GM19324 (cell line): Measurements from ENCODE around the gene CBX4.

Experiments
- ATAC-seq: cut with Tn5 transposase; IDR thresholded peaks from one replicate; pipeline ENCODE4 v1.9.1; 2021; ENCODE audit warnings: mild to moderate bottlenecking, moderate library complexity; ENCODE audit not compliant: unreplicated experiment, low FRiP score

The CBX4 gene

DNA sequence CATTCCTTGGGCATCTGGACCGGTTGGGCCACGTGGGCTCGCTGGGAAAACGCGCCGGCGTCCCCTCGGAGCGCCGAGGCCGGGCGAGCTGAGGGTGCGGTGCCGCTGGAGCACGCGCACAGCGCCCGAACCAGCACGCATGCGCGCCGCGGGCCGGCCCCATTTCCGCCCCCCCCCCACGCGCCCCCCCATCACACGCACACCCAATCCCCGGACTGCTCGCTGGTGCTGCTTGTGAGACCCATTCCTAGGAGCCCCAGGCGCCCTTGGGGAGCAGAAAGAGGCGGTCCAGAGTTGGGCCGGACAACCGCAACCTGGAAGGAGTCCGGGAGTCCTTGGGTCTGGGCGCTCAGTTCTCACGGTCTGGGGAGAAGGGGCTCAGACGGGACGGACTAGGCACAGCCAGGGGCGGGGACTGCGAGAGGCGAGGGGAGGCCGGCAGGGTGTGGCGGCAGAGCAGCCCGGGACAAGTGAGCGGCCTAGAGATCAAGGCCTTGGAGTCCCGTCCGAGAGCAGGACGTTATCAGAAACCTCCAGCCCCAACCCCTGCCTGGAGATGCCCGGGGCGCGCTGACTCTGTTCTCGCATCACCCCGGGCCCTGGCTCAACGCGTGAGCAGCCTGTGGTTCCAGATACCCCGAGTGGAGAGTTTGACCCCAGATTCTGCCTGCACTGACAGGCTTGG, 36.4 kb downstream of the CBX4 start:
- ATAC-seq, result no peak

DNA sequence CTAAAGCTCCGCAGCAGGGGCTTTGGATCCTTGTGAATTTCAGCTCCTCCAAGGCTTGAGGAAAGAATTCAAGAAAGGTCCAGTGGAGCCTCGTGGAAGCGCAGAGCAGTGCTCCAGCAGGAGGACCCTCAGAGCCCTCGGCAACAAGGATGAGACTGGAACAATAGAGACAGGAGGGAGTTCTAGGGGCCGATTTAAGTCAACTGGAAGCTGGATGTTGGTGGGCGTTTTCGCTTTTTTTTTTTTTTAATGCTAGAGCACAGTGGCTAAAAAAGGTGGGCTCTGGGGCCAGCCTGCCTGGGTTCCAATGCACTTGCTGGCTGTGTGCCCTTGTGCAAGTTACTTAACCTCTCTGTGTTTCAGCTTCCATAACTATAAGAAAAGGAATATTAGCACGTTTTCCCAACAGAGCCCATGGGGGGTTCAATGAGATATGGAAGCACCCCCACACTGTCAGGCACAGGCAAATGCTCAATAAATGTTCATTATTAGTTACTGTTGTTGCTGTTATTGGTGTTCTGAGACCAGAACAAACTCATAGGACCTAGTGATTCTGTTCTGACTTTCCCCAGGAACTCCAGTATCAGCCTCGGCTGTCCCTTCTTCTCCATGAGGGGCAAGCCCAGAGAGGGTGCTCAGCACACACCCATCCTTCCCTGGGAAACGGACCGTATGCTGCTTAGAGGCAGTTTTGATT, 37.1 kb downstream of the CBX4 start:
- ATAC-seq, result no peak

DNA sequence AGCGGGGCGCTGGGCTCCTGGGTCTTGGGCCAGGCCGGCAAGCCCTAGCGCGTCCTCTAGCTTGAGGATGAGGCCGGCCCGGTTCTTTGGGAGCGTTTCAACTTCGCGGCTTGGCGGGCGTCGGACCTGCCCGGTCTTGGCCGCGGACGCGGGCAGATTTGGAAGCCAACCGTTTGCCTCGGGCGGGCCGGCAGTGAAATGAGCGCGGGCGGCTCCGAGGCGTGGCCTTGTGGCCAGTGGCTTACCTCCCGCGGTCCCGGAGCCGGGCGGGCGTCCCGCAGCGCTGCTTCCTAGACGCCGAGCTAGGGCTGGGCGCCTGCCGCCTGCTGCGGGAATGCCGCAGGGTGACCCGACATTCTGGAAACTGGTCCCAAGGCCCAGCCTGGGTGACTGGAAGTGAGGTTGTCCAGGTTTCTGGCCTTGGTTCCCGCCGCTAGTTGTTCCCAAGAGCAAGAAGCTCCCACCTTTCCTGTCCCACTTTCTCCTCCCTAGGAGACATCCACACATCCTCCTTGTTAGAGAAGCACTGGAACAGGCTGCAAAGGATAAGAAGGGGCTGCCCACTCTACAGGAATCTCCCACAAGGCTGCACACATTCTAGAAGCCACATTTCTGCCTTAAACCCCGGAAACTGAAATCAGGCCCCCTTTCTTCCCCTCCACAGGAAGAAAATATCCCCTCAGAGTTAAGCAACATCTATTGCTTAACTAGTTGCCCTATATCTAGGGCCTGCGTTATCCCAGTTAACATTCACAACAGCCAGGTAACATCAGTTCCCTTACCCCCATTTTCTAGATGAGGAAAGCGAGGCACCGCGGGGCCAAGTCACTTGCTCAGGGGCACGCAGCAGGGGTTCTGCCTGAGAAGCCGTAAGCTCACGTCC, 37.8 kb downstream of the CBX4 start:
- ATAC-seq, result no peak

GRCh38 chr17:79800325-79801155, 38.7 kb downstream of the CBX4 start:
- no peak for ATAC-seq

DNA sequence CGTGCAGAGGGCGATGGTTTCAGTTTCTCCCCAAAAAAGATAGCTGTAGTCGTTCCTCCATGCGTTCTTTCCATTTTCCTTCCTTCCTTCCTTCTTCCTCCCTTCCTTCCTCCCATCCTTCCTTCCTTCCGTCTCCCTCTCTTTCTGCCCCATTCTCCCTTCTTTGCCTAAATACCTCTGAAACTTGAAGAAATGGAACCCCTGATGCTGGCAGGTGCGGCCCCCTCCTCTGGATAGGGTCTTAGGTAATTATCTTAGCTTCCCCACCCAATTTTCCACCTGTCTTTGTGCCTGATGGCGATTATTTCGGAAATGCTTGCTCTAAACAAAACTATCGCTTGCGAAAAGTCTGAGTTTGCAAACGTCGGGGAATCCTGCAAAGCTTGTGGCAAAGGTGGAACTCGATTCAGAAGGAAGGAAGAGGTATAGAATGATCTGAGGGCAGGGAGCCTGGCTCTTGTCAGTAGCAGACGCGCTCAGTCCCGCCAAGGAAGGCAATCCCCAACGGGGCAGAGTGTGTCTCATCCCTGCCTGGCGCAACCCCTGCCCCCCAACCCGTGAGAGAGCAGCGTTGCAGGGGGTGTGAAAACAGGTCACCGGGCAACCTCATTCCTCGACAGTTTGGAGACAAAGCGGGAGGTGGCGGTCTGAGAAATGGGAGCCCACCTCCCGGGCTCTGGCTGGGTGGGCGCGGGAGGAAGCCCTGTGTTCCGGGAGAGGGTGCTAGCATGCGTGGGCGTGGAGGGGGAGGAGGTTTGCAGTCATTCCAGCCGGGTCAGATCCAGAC, 39.5 kb downstream of the CBX4 start:
- ATAC-seq, result no peak

DNA sequence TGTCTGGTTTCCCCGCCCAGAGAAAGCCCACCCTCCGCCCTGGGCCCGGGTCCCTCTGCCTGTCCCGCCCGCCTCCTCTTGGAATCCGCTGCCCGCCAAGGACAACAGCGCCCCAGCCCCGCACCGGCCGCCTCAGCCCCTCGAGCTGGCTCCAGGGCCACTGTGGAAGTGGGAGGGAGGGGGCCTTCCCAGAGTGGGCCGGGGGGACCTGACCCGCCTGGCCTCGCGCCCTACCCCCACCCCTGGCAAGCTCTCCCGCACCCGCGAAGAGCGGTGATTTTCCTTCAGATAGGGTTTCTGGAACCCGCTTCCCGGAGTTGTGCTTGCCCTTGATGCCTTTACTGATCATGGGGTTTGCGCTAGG, 40.1 kb downstream of the CBX4 start:
- ATAC-seq, result no peak

DNA sequence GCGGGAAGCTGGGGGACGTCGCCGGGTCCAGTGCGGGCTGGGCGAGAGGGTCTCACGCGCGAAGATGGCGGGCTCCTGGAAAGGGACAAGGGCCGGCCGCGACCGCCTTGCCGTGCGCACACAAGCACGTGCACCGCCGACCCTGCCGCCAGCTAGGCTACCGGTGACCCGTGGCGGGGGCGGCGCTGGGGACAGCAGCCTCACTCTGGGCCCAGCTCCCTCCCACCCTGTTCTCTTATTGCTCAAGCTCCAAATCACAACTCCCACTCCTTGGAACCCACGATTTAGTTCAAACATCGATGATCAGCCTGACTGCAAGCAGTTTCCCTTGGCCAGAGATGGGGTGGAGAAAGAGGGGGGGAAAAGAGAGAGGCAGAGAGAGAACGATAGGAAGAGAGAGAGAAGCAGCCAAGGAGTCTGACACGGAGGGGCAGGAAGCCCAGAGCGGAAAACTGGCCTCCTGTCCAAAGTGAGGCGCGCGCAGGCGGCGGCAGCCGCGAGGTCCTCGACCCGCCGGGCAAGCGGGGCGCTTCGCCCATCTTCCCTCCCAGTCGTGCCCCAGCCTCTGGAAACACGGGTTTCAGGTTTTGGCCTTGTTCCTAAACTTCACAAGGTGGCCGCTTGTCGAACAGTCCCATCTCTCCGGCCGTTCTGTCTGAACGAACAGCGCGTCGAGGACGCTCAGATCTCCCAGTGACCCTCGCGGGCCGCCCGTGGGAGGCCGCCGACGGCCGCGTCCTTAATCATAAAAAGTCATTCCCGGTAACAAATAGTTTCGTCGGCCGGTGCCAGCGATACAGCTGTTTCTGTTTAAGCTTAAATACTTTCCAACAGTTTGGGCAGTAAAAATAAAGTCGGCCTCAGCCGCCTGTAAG, 40.7 kb downstream of the CBX4 start:
- no peak for ATAC-seq

DNA sequence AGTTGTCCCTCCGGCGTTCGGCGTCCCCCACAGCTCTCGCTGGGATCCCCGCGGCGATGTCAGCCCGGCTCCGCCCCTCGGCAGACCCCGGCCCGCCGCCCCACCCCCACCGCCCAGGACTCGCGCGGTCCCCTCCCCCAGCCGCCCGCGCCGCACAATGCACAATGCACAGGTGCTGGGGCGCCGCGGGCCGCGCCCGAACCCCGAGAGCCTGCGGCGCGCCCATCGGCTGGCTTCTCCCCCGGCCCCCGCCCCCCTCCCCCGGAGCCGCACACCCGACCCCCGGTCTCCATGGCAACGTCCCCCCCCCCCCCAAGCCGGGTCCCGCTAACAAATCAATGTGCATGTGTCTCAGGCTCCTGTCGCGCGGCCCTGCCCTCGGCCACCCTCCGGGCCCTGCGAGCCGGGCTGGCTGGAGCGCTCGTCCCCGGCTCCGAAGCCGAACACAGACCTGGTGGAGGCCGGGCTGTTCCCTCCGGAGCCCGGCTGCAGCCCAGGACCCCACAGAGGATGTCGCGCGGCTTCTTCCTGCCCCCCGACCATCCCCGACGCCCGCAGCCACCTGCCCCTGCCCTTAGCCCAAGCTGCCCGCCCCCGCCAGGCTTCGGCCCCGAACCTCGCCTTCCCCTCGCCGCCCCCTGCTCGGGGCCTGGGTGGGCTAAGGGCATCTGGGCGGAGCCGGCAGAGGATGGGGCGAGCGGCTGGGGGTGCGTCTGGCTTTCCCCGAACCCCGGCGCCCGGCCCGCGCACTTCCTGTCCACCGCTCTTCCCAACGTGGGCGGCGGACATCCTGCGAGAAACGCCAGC, 41.5 kb downstream of the CBX4 start:
- ATAC-seq, result peak; percentile 11

- peak; percentile 97 for ATAC-seq
Measured at GRCh38 chr17:79796763-79797491, 42.3 kb downstream of the CBX4 start, which contains the start of gene CBX8. TSS of gene CBX8 (minus strand) at chr17:79797077. CDS start at chr17:79796998, 79 bp downstream.

GRCh38 chr17:79796444-79796762, 42.8 kb downstream of the CBX4 start:
- ATAC-seq, result no peak

GRCh38 chr17:79795795-79796443, 43.3 kb downstream of the CBX4 start:
- no peak for ATAC-seq

DNA sequence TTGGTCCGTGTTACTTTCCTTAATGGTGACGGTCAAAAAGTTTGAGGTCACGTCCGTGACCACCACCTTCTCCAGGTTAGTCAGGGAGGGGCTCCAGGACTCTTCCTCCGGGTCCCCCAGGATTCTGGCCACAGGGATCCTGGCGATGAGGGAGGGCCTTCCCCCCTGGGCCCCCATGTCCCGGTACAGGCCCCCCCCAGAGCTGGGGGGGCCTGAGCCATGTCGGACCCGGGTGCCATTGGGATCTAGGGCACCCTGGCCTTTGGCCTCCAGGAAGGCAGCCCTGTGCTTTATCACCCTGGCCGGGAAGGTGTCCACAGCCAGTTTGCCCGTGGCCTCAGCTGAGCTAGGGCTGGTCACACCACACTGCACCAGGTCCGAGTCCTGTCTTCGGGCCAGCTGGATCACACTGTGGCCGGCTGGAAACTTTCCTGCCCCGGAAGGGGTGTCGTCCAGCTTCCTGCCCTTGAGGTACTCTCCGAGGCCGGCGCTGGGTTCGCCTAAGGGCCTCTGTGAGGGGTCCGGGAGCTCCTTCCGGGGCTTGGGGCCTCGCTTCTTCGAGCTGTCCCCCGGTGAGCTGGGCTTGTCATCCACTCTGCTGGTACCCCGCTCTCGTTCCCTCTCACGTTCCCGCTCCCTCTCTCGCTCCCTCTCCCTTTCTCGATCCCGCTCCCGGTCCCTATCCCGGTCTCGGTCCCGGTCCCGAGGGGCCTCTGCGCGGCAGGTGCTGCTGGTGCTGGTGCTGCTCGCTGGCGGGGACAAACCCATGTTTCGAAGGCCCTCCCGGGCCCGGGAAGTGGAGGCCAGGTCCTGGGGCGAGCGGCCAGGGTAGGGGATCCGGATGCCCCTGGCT, 44.4 kb downstream of the CBX4 start:
- ATAC-seq, result no peak

GRCh38 chr17:79793924-79794304, 45.3 kb downstream of the CBX4 start:
- no peak for ATAC-seq

DNA sequence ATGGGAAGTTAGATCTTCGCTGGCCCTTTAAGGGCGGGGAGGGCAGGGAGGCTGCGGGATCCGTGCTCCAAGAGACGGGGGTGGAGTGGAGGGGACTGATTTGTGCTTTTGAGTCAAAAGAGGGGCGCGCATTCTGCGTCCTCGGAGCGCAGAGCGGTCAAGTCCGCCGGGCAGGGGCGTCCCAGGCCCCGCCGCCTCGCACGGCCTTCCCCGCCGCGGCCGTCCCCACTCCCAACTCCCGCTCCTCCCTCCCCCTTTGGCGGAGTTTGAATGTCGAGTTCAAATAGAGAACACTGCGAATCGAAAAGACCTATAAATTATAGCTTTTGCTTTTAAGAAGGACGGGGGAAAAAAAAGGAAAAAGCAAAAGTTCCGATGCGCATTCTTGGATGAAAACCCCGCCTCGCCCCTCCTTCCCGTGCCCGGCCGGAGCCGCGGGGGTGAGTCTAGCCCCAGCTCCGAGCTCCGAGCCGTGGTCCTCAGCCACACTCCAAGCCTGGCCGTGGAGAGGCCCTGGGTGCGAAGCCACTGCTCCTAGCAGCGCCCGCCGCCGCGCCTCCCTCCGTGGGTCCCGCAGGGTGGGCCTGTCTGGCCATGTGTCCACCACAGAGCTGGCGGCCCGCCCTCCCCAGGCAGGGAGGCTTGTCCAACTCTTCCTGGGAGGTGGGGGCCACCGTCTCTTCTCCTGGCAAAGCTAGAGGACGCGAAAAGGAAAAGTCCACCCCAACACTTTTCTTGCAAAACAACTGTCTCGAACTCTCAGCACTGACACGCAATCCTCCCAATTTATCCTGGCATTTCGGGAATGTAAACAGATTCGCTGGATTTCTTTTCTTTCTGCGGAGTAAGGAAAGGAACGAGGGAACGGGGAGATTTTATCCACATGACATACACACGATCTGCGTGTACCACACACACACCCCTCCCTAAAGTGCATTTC, 46.0 kb downstream of the CBX4 start:
- no peak for ATAC-seq

DNA sequence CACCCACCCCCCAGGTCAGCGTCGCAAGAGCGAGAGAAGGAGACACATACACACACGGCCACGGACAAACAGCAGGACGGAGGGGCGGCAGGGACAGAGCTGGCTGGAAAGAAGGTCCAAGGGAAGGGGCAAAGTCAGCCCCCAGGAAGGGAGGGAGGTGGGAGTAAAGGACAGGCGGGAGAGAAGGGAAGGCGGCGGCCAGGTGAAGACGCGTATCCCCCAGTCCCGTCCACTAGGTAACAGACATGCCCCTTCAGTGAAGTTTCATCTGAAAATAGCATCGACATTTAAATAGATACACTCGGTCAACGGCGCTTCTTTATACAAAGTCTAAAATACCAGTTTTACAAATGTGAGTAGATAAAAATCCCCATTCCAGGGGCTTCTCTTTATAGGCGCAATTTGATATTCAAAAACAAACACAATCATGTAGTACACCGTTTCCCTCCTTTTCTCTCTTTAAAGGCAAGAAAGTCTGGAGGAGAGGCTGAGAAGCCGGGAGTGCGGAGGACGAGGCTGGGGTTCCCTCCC, 46.8 kb downstream of the CBX4 start:
- no peak for ATAC-seq
